ENCODE measurements around the gene ARMC10. TPM values are rescaled to one million over a fixed set of nuclear protein-coding genes. Genes with fewer than 3 reads are reported as not detected.
"Not testable (repeated sequence)": the region's sequence is repeated elsewhere in the genome, so short reads cannot be mapped to it uniquely, and the experiment has no call there.

The ARMC10 gene
- total and polyA plus RNA-seq, 7 experiments from 2014 or later, result 13.6 to 46.4 (median 27.8) TPM

DNA sequence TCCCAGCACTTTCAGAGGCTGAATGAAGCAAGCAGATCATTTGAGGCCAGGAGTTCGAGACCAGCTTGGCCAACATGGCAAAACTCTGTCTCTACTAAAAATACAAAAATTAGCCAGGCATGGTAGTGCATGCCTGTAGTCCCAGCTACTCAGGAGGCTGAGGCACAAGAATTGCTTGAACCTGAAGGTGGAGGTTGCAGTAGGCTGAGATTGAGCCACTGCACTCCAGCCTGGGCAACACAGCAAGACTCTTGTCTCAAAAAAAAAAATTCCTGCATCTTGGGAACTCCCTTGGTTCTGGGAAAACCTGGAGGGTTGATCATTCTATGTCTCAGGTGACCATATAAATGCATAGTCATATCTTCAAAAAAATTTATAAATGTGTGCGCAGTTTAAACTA lies 69.8 kb downstream of the ARMC10 start:
- not testable (repeated sequence) for H3K4me3 Mint-ChIP-seq
- H3K36me3 Mint-ChIP-seq, result peaks cover 6 to 27% (median 14%) of the 10 kb centered on the region in 5 donors

DNA sequence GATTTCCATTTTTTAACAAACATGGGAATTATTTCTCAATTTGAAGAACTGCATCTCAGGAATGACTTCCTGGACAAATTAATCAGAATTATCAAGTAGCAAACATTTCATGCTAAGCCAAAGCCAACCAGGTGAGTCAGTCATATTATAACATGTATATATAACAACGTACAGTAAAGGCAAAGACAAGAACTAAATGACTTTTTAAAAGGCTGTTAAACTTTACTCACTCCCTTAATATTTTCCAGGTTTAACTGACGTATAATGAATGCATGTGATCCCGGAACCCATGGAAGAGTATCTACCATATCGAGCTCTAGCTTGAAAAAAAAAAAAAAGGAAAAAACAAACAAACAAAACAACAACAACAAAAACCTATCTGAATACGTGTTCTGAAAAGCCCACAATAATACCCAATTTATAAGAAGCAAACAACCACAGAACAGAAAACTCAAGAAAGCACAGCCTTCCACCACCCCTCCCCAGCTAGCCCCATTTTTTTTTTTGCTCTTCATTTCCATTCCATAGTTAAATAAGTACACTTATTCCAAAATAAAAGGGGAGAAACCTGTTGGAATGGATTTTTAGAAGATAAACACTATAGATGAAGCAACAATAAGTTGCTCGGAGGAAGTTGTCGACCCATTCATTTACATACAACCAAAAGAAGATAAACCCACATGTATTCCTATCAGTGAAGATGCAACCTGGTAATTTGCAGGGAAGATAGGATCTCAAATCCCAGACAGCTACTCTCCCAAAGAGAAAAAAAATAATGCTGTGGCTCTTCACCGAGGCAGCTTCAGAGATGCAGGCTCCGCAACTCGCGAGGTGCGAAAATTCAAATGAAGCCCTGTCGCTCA lies 73.4 kb downstream of the ARMC10 start:
- Mint-ChIP-seq H3K4me3 (peak overlapping the region; percentile 91 to 99 (median 97)), H3K4me1 (peaks cover 22 to 50% (median 45%) of the 10 kb centered on the region in 7 donors), H3K27ac (peak overlapping the region; percentile 91 to 99 (median 97)), H3K27me3 (no peaks in the 10 kb centered on the region), H3K36me3 (peaks cover 0 to 9% (median 5%) of the 10 kb centered on the region in 5 donors), H3K9me3 (peaks cover 0 to 3% (median 0%) of the 10 kb centered on the region in 11 donors)
- H3K4me1 ChIP-seq (ENCODE audit: control insufficient read depth in 2 of 2, insufficient read depth in 2 of 2, low read length in 2 of 2), result peaks cover 0 to 23% of the 10 kb centered on the region in 2 donors
- intact Hi-C loops (cut with micrococcal nuclease), result loop anchor here (2.0 to 5.0 kb wide), 4 partner anchors 134 to 1060 kb away; partner anchors contain the start of genes FAM185A (in 1 of the 2), ORC5 (in 1 of the 2) and PSMC2 (in 1 of the 2)
- no peaks in the 10 kb centered on the region for H3K27me3 ChIP-seq (ENCODE audit: control insufficient read depth in 2 of 2, insufficient read depth in 2 of 2, low read length in 2 of 2)
- no peaks in the 10 kb centered on the region for H3K9me3 ChIP-seq (ENCODE audit: control insufficient read depth in 2 of 3, low read length in 3 of 3)
- POLR2A ChIA-PET, result interaction anchor here (0.8 to 2.0 kb wide), 4 partner anchors 12 to 1866 kb away, joined by 3 to 16 read pairs (median 4); partner anchors contain the start of genes ARMC10, FBXL13 and KMT2E
- peaks cover 0 to 4% (median 0%) of the 10 kb centered on the region in 3 experiments for H3K36me3 ChIP-seq (ENCODE audit: control insufficient read depth in 2 of 3, insufficient read depth in 3 of 3, low read length in 3 of 3)
- no peak for ATAC-seq
- peak overlapping the region; percentile 87 for H3K4me3 ChIP-seq (ENCODE audit: low read length)
- peak overlapping the region; percentile 84 for H3K27ac ChIP-seq (ENCODE audit: low read depth, low read length)
- CTCF ChIA-PET, result interaction anchor here (0.9 kb wide), 1 partner anchor 73 kb away, joined by 3 read pairs; no protein-coding TSS in a partner anchor
- DNase-seq, result peak in 1 of 9 donors; percentile 4

More for the DNA sequence above, 69.8 kb downstream of the ARMC10 start:
- H3K4me1 ChIP-seq (ENCODE audit: control insufficient read depth in 2 of 2, insufficient read depth in 2 of 2, low read length in 2 of 2), result peaks cover 0 to 18% of the 10 kb centered on the region in 2 donors
- H3K27ac Mint-ChIP-seq; H3K4me3 ChIP-seq (ENCODE audit: low read length); H3K36me3 ChIP-seq (ENCODE audit: control insufficient read depth in 2 of 3, insufficient read depth in 3 of 3, low read length in 3 of 3); H3K27ac ChIP-seq (ENCODE audit: low read depth, low read length); POLR2A ChIA-PET; ATAC-seq; H3K9me3 ChIP-seq (ENCODE audit: control insufficient read depth in 2 of 3, low read length in 3 of 3); CTCF ChIA-PET; H3K27me3 ChIP-seq (ENCODE audit: control insufficient read depth in 2 of 2, insufficient read depth in 2 of 2, low read length in 2 of 2); DNase-seq; H3K27me3 Mint-ChIP-seq: not testable (repeated sequence)
- intact Hi-C loops (cut with micrococcal nuclease), result loop anchor here (5.0 kb wide), 2 partner anchors 138 to 203 kb away; partner anchors contain the start of gene PSMC2 (in 1 of the 2)
- Mint-ChIP-seq H3K9me3 (peaks cover 0 to 21% (median 0%) of the 10 kb centered on the region in 11 donors), H3K4me1 (peaks cover 23 to 45% (median 42%) of the 10 kb centered on the region in 7 donors)

Other genes with a start within 250 kb of the ARMC10 start
- 1 to 10 TPM in 1 of 5 experiments, under 1 TPM in 3, not detected in 1; 0.20 to 1.1 (median 0.38) TPM for gene LRRC17, start 162.1 kb upstream of the ARMC10 start, total RNA-seq
- gene LRRC17, start 162.1 kb upstream of the ARMC10 start, polyA plus RNA-seq, result under 1 TPM; 0.24 to 0.39 TPM
- 1 to 10 TPM in 3 of 5 experiments, under 1 TPM in 2; 0.44 to 1.9 (median 1.2) TPM for gene FBXL13, start 344 bp upstream of the ARMC10 start, total RNA-seq
- under 1 TPM in 1 of 2 donors, not detected in 1; 0.51 TPM for gene FBXL13, start 344 bp upstream of the ARMC10 start, polyA plus RNA-seq
- gene NAPEPLD, start 74.0 kb downstream of the ARMC10 start, total RNA-seq, result 10 to 100 TPM in 3 of 5 experiments, 1 to 10 TPM in 2; 2.9 to 19.7 (median 14.0) TPM
- 1 to 10 TPM; 8.4 to 9.9 TPM for gene NAPEPLD, start 74.0 kb downstream of the ARMC10 start, polyA plus RNA-seq
- gene PMPCB, start 222.3 kb downstream of the ARMC10 start, total RNA-seq, result 10 to 100 TPM; 55.2 to 94.1 (median 68.3) TPM
- gene PMPCB, start 222.3 kb downstream of the ARMC10 start, polyA plus RNA-seq, result 10 to 100 TPM; 93.9 to 95.7 TPM